B cell (primary cell): Measurements from ENCODE around the gene RPL29. TPM values are rescaled to one million over a fixed set of nuclear protein-coding genes. Genes with fewer than 3 reads are reported as not detected.

Experiments used
- ATAC-seq: fragments of 200-7000 bp; cut with Tn5 transposase; one replicate; pipeline ENCODE4 v1.10.0; 2021; ENCODE audit warnings: low read depth, mild to moderate bottlenecking, moderate number of reproducible peaks, moderate library complexity
- CTCF ChIA-PET: fragments of 350-600 bp; sonication (Branson Sonifier 250); formaldehyde crosslinking; loops from one replicate; lab custom pipeline; 2021; ENCODE audit warnings: antibody characterized with exemption, inconsistent platforms; lab: Charles Lee
- POLR2A ChIA-PET: fragments of 350-600 bp; sonication (Branson Sonifier 250); formaldehyde crosslinking; loops from one replicate; lab custom pipeline; 2021; ENCODE audit warnings: antibody characterized with exemption; lab: Charles Lee
- DNase-seq: peaks from one replicate; pipeline ENCODE4 v3.0.0; 2013
- H2AFZ ChIP-seq: 2 replicates; pipeline ENCODE4 v1.6.1; 2012; ENCODE audit warnings: mild to moderate bottlenecking, low read depth, low read length; ENCODE audit not compliant: insufficient read depth, poor library complexity, severe bottlenecking
- H3K27ac ChIP-seq, 2 donors: 1 replicate in 1 of 2; 2 replicates in 1 of 2; pipeline ENCODE4 v1.5.1; 2012 to 2013; ENCODE audit warnings: low read length in 2 of 2, mild to moderate bottlenecking in 2 of 2, moderate library complexity in 1 of 2
- H3K27me3 ChIP-seq, 4 experiments: fragments of 200-600 bp in 1 of 4; sonication (generic) in 1 of 4; replicated peaks in 1 of 4; 1 replicate in 2 of 4; 2 replicates in 2 of 4; pipeline versions ENCODE4 v1.6.1 to v1.7.0; 2013 to 2016; ENCODE audit warnings: low read length in 3 of 4, mild to moderate bottlenecking in 2 of 4, mixed read lengths in 1 of 4, moderate library complexity in 1 of 4; ENCODE audit not compliant: insufficient read depth in 4 of 4, control insufficient read depth in 3 of 4; ENCODE audit errors: control extremely low read depth in 1 of 4
- H3K36me3 ChIP-seq, 2 experiments: replicated peaks in 1 of 2; 1 replicate in 1 of 2; 2 replicates in 1 of 2; pipeline versions ENCODE4 v1.6.1 to v1.7.1; 2013; ENCODE audit warnings: low read length in 1 of 2; ENCODE audit not compliant: insufficient read depth in 2 of 2, control insufficient read depth in 1 of 2; ENCODE audit errors: control extremely low read depth in 1 of 2, extremely low read depth in 1 of 2
- H3K4me1 ChIP-seq, 2 donors: fragments of 200-600 bp in 1 of 2; sonication (generic) in 1 of 2; 1 replicate in 1 of 2; 2 replicates in 1 of 2; pipeline versions ENCODE4 v1.5.1 to v1.6.1; 2013 to 2017; ENCODE audit warnings: low read length in 2 of 2; ENCODE audit not compliant: control insufficient read depth in 2 of 2, insufficient read depth in 2 of 2
- H3K4me2 ChIP-seq: replicated peaks from 2 replicates; pipeline ENCODE3; 2012; ENCODE audit warnings: mild to moderate bottlenecking, low read depth, low read length; ENCODE audit not compliant: poor library complexity, severe bottlenecking
- H3K4me3 ChIP-seq, 5 experiments: fragments of 200-600 bp in 1 of 5; sonication (generic) in 1 of 5; 1 replicate in 3 of 5; 2 replicates in 2 of 5; pipeline versions ENCODE4 v1.5.1 to v1.7.0; 2011 to 2016; ENCODE audit warnings: low read length in 4 of 5, mild to moderate bottlenecking in 4 of 5, low read depth in 2 of 5, control low read depth in 1 of 5, moderate library complexity in 1 of 5; ENCODE audit not compliant: insufficient read depth in 1 of 5; ENCODE audit errors: control extremely low read depth in 1 of 5, extremely low read depth in 1 of 5
- H3K79me2 ChIP-seq: fragments of 200-600 bp; sonication (generic); one replicate; pipeline ENCODE4 v1.6.0; 2016; ENCODE audit warnings: low read length; ENCODE audit not compliant: control insufficient read depth, insufficient read depth
- H3K9ac ChIP-seq: fragments of 200-600 bp; sonication (generic); 2 replicates; pipeline ENCODE4 v1.6.1; 2017; ENCODE audit warnings: mild to moderate bottlenecking, low read length, moderate library complexity
- H3K9me3 ChIP-seq, 3 donors: one replicate each; pipeline versions ENCODE4 v1.6.1 to v1.7.1; 2013; ENCODE audit warnings: low read length in 2 of 3; ENCODE audit not compliant: control insufficient read depth in 2 of 3, insufficient read depth in 1 of 3; ENCODE audit errors: control extremely low read depth in 1 of 3
- H4K20me1 ChIP-seq: 2 replicates; pipeline ENCODE4 v1.6.0; 2012; ENCODE audit warnings: mild to moderate bottlenecking, low read length; ENCODE audit not compliant: insufficient read depth, control insufficient read depth, poor library complexity, severe bottlenecking
- H3K27ac Mint-ChIP-seq: one replicate; pipeline ENCODE4 v1.8.0; 2021; ENCODE audit warnings: mixed read lengths
- H3K27me3 Mint-ChIP-seq: one replicate; pipeline ENCODE4 v1.8.0; 2021; ENCODE audit warnings: mixed read lengths
- H3K4me1 Mint-ChIP-seq: one replicate; pipeline ENCODE4 v1.8.0; 2021; ENCODE audit warnings: mixed read lengths
- H3K4me3 Mint-ChIP-seq: one replicate; pipeline ENCODE4 v1.8.0; 2021; ENCODE audit warnings: mixed read lengths
- H3K9me3 Mint-ChIP-seq: one replicate; pipeline ENCODE4 v1.8.0; 2022; ENCODE audit warnings: mixed read lengths; ENCODE audit not compliant: insufficient read depth
- EZH2 ChIP-seq: IDR thresholded peaks from 2 replicates; pipeline ENCODE4 v1.6.1; 2012; ENCODE audit warnings: borderline replicate concordance, low read depth, mild to moderate bottlenecking, moderate library complexity, low read length; ENCODE audit not compliant: insufficient read depth, poor library complexity, severe bottlenecking
- WGBS: methylation state at CpG from one replicate; pipeline ENCODE4 v1.1.5; 2013; ENCODE audit warnings: missing lambda C conversion rate; ENCODE audit not compliant: insufficient coverage; 5-methylcytosine and 5-hydroxymethylcytosine counted together
- intact Hi-C: fragments of 100-400 bp; cut with micrococcal nuclease; formaldehyde crosslinking; loops from one replicate; pipeline ENCODE4 v1.10.0; 2022
- polyA plus RNA-seq: library from polyadenylated mRNA; depleted of rRNA; stranded (reverse); fragments of >200 nt; gene quantifications from 2 replicates; pipeline ENCODE4 v1.2.3, GENCODE V29; 2012
- total RNA-seq, 2 donors: library from RNA; stranded (reverse); fragments of 120-200 nt in 1 of 2; gene quantifications; 1 replicate in 1 of 2; 2 replicates in 1 of 2; pipeline versions ENCODE4 v1.2.3 to v1.2.4, GENCODE V29; 2013 to 2022
- TF ChIP-seq, protein P1 (sequence below): fragments of 200-600 bp; IDR thresholded peaks from one replicate; pipeline ENCODE4 v1.8.0; 2022; ENCODE audit warnings: antibody characterized with exemption, mild to moderate bottlenecking

The RPL29 gene
- total and polyA plus RNA-seq, 2 donors (not counting 1 experiment from before 2014, with no cell fraction given), result 1,552 to 3,787 TPM

GRCh38 chr3:52004906-52005395 lies 9.3 kb upstream of the RPL29 start:
- Histone ChIP-seq H2AFZ (no peak overlapping the region), H3K27ac (no peak overlapping the region), H3K4me1 (peaks cover 6 to 13% of the 10 kb centered on the region in 2 donors), H3K79me2 (no peaks in the 10 kb centered on the region), H4K20me1 (no peaks in the 10 kb centered on the region), H3K27me3 (no peaks in the 10 kb centered on the region), H3K9me3 (no peaks in the 10 kb centered on the region), H3K4me2 (no peak overlapping the region), H3K9ac (no peak overlapping the region), H3K36me3 (no peaks in the 10 kb centered on the region), H3K4me3 (no peak overlapping the region)
- no peaks in the 10 kb centered on the region for H3K9me3 Mint-ChIP-seq
- no peaks in the 10 kb centered on the region for H3K27me3 Mint-ChIP-seq
- peaks cover 5% of the 10 kb centered on the region for H3K4me1 Mint-ChIP-seq
- intact Hi-C loops, result no loop called here
- ChIA-PET CTCF (interaction anchor here (4.1 to 5.7 kb wide), 3 partner anchors 117 to 141 kb away, joined by 15 to 166 read pairs (median 60); no protein-coding TSS in a partner anchor), POLR2A (no interaction called here)
- no peak overlapping the region for H3K27ac Mint-ChIP-seq
- no peak overlapping the region for H3K4me3 Mint-ChIP-seq
- no peak for ATAC-seq
- no peak for DNase-seq
- no peak for TF ChIP-seq EZH2
- TF ChIP-seq, protein P1, sequence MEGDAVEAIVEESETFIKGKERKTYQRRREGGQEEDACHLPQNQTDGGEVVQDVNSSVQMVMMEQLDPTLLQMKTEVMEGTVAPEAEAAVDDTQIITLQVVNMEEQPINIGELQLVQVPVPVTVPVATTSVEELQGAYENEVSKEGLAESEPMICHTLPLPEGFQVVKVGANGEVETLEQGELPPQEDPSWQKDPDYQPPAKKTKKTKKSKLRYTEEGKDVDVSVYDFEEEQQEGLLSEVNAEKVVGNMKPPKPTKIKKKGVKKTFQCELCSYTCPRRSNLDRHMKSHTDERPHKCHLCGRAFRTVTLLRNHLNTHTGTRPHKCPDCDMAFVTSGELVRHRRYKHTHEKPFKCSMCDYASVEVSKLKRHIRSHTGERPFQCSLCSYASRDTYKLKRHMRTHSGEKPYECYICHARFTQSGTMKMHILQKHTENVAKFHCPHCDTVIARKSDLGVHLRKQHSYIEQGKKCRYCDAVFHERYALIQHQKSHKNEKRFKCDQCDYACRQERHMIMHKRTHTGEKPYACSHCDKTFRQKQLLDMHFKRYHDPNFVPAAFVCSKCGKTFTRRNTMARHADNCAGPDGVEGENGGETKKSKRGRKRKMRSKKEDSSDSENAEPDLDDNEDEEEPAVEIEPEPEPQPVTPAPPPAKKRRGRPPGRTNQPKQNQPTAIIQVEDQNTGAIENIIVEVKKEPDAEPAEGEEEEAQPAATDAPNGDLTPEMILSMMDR, result no peak
- 82% methylated on average over 1 of the region's 4 CpGs for WGBS

- POLR2A ChIA-PET, result no interaction called here
- intact Hi-C loops, result no loop called here
- no peak overlapping the region for H3K27ac Mint-ChIP-seq
Measured at GRCh38 chr3:52004163-52004787, 8.6 kb upstream of the RPL29 start.

More at GRCh38 chr3:52004163-52004787, 8.6 kb upstream of the RPL29 start:
- Mint-ChIP-seq H3K4me3 (no peak overlapping the region), H3K27me3 (no peaks in the 10 kb centered on the region), H3K9me3 (no peaks in the 10 kb centered on the region), H3K4me1 (peaks cover 5% of the 10 kb centered on the region)
- H3K9me3 ChIP-seq, result no peaks in the 10 kb centered on the region
- no peaks in the 10 kb centered on the region for H3K36me3 ChIP-seq
- H3K27me3 ChIP-seq, result no peaks in the 10 kb centered on the region
- H3K4me3 ChIP-seq, result no peak overlapping the region
- no peak for TF ChIP-seq EZH2
- TF ChIP-seq, protein P1, result no peak
- peaks cover 6 to 13% of the 10 kb centered on the region in 2 donors for H3K4me1 ChIP-seq
- no peaks in the 10 kb centered on the region for H3K79me2 ChIP-seq
- WGBS, result 79% methylated on average over 14 of the region's 16 CpGs
- H4K20me1 ChIP-seq, result no peaks in the 10 kb centered on the region
- no peak for ATAC-seq
- no peak overlapping the region for H2AFZ ChIP-seq
- DNase-seq, result no peak
- no peak overlapping the region for H3K4me2 ChIP-seq
- CTCF ChIA-PET, result interaction anchor here (0.9 to 5.7 kb wide), 8 partner anchors 49 to 335 kb away, joined by 3 to 166 read pairs (median 10); partner anchors contain the start of genes DUSP7 and POC1A
- H3K9ac ChIP-seq, result no peak overlapping the region
- H3K27ac ChIP-seq, result no peak overlapping the region
